BE2C (cell line): ENCODE results near the gene KRT83.
"Not testable (repeated sequence)": the region's sequence is repeated elsewhere in the genome, so short reads cannot be mapped to it uniquely, and the experiment has no call there.

Source experiments
- DNase-seq: peaks from one replicate; pipeline ENCODE4 v3.0.0-alpha.2; 2020
- H3K27me3 ChIP-seq: fragments of 250-450 bp; sonication (Bioruptor Pico); 2 replicates; pipeline ENCODE4 v1.5.1; 2020; ENCODE audit warnings: mild to moderate bottlenecking
- H3K36me3 ChIP-seq: fragments of 250-450 bp; sonication (Bioruptor Pico); 2 replicates; pipeline ENCODE4 v1.5.1; 2020; ENCODE audit warnings: mild to moderate bottlenecking
- H3K4me1 ChIP-seq: fragments of 250-450 bp; sonication (Bioruptor Pico); 2 replicates; pipeline ENCODE4 v1.5.1; 2020
- H3K4me3 ChIP-seq: 2 replicates; pipeline ENCODE4 v1.5.1; 2011; ENCODE audit warnings: low read depth, low read length
- H3K9me3 ChIP-seq: fragments of 250-450 bp; sonication (Bioruptor Pico); 2 replicates; pipeline ENCODE4 v1.5.1; 2020
- TF ChIP-seq, protein P1 (sequence below): IDR thresholded peaks from 2 replicates; pipeline ENCODE4 v1.5.1; 2012; ENCODE audit warnings: mild to moderate bottlenecking, low read depth, low read length

KRT83 gene

DNA sequence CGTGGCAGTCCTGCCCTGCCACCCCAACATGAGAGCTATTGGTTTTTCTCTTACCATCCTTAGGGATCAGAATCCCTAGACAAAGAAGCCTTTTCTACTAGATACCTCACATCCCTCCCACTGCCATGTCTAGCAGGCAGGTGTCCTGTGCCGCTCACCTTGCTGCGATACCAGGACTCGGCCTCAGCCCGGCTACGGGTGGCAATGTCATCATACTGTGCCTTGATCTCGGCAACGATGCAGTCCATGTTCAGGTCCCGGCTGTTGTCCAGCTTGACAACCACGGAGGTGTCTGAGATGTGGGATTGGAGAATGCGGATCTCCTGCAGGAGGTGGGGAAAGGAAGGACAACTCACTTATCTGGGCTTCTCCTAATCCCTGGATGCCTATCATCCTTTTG lies 4.5 kb downstream of the KRT83 start:
- Histone ChIP-seq H3K36me3 (no peaks in the 10 kb centered on the region), H3K9me3 (no peaks in the 10 kb centered on the region)

GRCh38 chr12:52316290-52316689 lies 4.9 kb downstream of the KRT83 start:
- DNase-seq = no peak
- TF ChIP-seq, protein P1, sequence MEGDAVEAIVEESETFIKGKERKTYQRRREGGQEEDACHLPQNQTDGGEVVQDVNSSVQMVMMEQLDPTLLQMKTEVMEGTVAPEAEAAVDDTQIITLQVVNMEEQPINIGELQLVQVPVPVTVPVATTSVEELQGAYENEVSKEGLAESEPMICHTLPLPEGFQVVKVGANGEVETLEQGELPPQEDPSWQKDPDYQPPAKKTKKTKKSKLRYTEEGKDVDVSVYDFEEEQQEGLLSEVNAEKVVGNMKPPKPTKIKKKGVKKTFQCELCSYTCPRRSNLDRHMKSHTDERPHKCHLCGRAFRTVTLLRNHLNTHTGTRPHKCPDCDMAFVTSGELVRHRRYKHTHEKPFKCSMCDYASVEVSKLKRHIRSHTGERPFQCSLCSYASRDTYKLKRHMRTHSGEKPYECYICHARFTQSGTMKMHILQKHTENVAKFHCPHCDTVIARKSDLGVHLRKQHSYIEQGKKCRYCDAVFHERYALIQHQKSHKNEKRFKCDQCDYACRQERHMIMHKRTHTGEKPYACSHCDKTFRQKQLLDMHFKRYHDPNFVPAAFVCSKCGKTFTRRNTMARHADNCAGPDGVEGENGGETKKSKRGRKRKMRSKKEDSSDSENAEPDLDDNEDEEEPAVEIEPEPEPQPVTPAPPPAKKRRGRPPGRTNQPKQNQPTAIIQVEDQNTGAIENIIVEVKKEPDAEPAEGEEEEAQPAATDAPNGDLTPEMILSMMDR = no peak
- Histone ChIP-seq H3K27me3 (peaks cover 33% of the 10 kb centered on the region), H3K9me3 (no peaks in the 10 kb centered on the region), H3K4me3 (no peak overlapping the region), H3K4me1 (no peaks in the 10 kb centered on the region), H3K36me3 (no peaks in the 10 kb centered on the region)

More for the DNA sequence above, 4.5 kb downstream of the KRT83 start:
- no peak overlapping the region for H3K4me3 ChIP-seq
- no peak for DNase-seq
- TF ChIP-seq, protein P1 = no peak
- H3K27me3 ChIP-seq = peaks cover 37% of the 10 kb centered on the region
- H3K4me1 ChIP-seq = no peaks in the 10 kb centered on the region

- not testable (repeated sequence) for H3K36me3 ChIP-seq, H3K4me3 ChIP-seq, H3K4me1 ChIP-seq, H3K9me3 ChIP-seq
- peaks cover 31% of the 10 kb centered on the region for H3K27me3 ChIP-seq
- DNase-seq = peak; percentile 52
- TF ChIP-seq, protein P1 = peak; percentile 52
Observed at GRCh38 chr12:52315721-52316120, 5.5 kb downstream of the KRT83 start.

- H3K4me3 ChIP-seq = no peak overlapping the region
- DNase-seq = no peak
- H3K27me3 ChIP-seq = peaks cover 26% of the 10 kb centered on the region
- H3K9me3 ChIP-seq = no peaks in the 10 kb centered on the region
- TF ChIP-seq, protein P1 = no peak
- H3K4me1 ChIP-seq = no peaks in the 10 kb centered on the region
- no peaks in the 10 kb centered on the region for H3K36me3 ChIP-seq
Observed at GRCh38 chr12:52314511-52314910, 6.7 kb downstream of the KRT83 start.

DNA sequence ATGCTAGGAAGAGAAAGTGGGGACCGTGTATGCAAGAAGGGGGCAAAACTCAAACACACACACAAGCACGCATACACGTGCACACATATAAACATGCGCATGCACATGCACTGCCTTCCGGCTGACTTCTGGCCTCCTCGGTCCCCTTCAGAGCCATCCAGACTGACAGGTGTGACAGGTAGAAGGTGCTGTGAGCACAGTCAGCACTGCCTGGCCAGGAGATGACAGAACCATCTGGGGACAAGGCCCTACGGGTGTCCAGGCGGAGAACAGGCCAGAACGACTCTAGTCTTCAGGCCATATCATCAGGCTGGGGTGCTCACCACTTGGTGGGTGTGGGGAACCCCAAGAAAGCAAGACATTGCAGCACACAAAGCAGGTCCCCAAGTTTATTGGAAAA lies 7.3 kb downstream of the KRT83 start:
- peaks cover 24% of the 10 kb centered on the region for H3K27me3 ChIP-seq
- no peak for DNase-seq

GRCh38 chr12:52313461-52313860 lies 7.7 kb downstream of the KRT83 start:
- TF ChIP-seq, protein P1 = no peak
- no peak for DNase-seq
- Histone ChIP-seq H3K36me3 (no peaks in the 10 kb centered on the region), H3K4me1 (no peaks in the 10 kb centered on the region), H3K4me3 (no peak overlapping the region), H3K9me3 (no peaks in the 10 kb centered on the region), H3K27me3 (peaks cover 25% of the 10 kb centered on the region)

More for the DNA sequence above, 7.3 kb downstream of the KRT83 start:
- TF ChIP-seq, protein P1 = no peak
- Histone ChIP-seq H3K4me1 (no peaks in the 10 kb centered on the region), H3K9me3 (no peaks in the 10 kb centered on the region), H3K4me3 (no peak overlapping the region), H3K36me3 (no peaks in the 10 kb centered on the region)
